HG03196 (cell line): ENCODE measurements around the gene CYP19A1.

ENCODE experiments used
- ATAC-seq: cut with Tn5 transposase; IDR thresholded peaks from one replicate; pipeline ENCODE4 v1.9.1; 2021; ENCODE audit not compliant: unreplicated experiment

CYP19A1 gene

GRCh38 chr15:51363383-51363782 is 25.0 kb upstream of the CYP19A1 start:
- no peak for ATAC-seq

GRCh38 chr15:51359981-51360380 is 21.6 kb upstream of the CYP19A1 start:
- no peak for ATAC-seq

- ATAC-seq = no peak
These were observed 18.6 kb upstream of the CYP19A1 start for GRCh38 chr15:51356983-51357382.

- ATAC-seq = no peak
These were observed 17.8 kb upstream of the CYP19A1 start for GRCh38 chr15:51356147-51356546.

DNA sequence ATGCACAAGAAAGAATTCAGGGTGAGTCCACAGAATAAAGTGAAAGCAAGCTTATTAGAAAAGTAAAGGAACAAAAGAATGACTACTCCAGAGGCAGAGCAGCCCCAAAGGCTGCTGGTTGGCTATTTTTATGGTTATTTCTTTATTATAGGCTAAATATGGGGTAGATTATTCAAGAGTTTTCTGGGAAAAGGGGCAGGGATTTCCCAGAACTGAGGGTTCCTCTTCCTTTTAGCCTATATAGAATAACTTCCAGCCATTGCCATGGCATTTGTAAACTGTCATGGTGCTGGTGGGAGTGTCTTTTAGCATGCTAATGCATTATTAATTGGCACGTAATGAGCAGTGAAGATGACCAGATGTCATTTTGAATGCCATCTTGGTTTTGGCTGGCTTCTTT is 16.7 kb upstream of the CYP19A1 start:
- ATAC-seq = no peak

GRCh38 chr15:51353976-51354375 is 15.6 kb upstream of the CYP19A1 start:
- ATAC-seq = no peak

- ATAC-seq = no peak
These were observed 12.3 kb upstream of the CYP19A1 start for GRCh38 chr15:51350723-51351122.

- ATAC-seq = no peak
These were observed 10.9 kb upstream of the CYP19A1 start for GRCh38 chr15:51349156-51349844.

DNA sequence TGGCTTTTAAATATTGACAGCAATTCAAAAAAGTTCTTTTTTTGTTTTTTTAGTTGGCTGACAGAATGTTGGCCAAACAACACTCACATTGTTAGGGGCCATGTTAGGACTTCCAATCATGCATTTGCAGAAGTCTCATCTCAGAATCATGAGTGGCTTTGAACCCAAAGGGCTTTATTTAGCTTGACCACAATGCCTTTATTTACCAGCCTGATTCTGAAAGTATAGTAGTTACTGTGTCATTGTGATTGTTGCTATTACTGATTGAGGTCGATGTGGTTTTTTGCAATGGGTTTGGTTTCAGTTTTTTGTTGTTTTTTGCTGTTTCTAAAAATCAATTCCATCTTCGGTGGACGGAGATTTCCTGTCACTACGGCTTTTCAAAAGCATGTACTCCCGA is 10.3 kb upstream of the CYP19A1 start:
- peak; percentile 86 for ATAC-seq

DNA sequence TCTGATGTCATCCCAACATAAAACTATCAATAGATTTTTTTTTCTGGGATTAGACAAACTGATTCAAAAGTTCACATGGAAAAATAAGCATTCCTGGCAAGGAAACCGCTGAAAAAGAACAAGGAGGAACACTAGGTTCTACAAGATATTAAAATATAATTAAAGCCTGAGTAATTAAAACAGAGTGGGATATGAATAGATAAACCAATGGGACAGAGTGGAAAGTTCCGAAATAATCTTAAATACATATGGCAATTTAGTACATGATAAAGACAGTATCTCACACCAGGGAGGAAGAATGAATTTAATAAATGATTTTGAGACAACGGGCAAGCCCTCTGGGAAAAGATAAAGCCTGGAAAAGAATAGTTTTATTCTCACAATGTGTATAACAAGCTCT is 7.7 kb upstream of the CYP19A1 start:
- ATAC-seq = no peak

- no peak for ATAC-seq
These were observed 5.1 kb upstream of the CYP19A1 start for GRCh38 chr15:51343466-51343865.

DNA sequence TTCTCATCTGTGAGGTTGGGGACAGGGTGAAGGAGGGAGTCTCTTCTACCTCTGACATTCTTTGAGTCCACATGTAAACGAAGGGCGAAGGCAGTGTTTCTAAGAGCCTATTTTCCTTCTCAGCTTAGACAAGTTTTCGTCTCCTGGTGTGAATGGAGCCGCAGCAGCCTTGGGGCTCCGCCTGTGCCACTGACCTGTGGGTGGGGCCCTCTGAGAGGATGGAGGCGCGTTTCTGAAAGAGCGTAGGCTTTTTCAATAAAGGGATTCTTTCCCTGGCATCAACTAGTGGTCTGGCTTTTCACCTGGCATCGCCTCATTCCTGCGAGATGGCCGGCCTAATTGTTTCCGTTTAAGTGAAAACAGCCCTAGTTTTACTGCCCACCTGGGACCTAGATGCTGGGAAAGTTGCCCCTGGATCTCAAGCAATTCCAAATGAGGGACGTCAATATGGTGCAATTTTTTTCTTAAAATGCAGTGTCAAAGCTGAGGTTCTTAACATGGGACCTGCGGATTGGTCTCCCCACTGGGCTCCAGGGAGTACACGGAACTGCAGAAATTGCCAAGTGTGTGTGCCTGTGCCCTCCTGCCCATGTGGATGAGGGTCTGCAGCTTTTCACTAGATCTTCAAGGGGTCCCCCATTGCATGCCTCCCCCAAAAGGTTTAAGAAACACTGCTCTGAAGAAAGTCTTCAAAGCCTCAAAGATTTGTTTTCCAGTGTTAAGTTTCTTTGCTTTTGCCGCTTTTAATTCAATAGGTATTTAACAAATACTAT is 4.0 kb upstream of the CYP19A1 start:
- no peak for ATAC-seq

- no peak for ATAC-seq
These were observed 3.2 kb upstream of the CYP19A1 start, which contains the start of gene GLDN for GRCh38 chr15:51341366-51342226. GLDN (plus strand) TSS chr15:51341655; CDS start chr15:51341685, 30 bp downstream.

- no peak for ATAC-seq
These were observed 2.6 kb downstream of the CYP19A1 start for GRCh38 chr15:51335538-51336410.

DNA sequence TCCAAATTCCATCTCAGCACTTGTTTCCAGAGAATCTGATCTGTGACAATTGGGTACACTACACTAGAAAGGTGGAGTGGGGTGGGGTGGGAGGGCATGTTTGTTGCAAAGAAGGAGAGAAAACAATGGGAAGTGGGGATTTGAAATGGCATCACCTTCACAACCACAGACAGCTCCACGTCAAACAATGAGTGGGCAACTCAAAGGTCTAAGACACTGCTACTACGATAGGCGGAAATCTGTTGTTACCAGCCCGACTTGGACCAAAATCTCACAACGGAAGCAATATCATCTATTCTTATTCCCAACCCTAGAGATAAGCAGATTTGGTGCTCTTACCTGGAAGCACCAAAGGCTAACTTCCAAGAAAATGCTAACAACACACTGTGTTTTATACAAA is 3.3 kb downstream of the CYP19A1 start:
- ATAC-seq = no peak

GRCh38 chr15:51334011-51334451 is 4.4 kb downstream of the CYP19A1 start:
- ATAC-seq = no peak

DNA sequence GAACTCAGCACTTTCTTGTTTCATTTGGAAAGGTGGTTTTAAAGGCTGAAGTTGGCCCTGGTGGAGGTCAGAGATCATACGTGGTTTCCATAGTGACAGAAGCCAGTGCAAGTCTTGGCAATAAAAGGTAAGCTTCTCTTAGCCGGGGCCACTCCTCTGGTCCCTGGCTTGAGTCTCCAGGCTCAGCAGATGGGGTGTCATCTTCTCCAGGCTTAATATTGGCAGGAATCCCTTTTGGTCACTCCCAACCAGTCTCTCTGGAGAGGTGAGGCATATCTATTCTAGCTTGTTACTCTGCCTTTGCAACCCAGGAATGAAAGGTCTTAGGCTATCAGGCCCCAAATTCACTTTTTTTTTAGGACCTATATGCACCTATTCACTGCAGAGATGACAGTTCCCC is 4.8 kb downstream of the CYP19A1 start:
- no peak for ATAC-seq

DNA sequence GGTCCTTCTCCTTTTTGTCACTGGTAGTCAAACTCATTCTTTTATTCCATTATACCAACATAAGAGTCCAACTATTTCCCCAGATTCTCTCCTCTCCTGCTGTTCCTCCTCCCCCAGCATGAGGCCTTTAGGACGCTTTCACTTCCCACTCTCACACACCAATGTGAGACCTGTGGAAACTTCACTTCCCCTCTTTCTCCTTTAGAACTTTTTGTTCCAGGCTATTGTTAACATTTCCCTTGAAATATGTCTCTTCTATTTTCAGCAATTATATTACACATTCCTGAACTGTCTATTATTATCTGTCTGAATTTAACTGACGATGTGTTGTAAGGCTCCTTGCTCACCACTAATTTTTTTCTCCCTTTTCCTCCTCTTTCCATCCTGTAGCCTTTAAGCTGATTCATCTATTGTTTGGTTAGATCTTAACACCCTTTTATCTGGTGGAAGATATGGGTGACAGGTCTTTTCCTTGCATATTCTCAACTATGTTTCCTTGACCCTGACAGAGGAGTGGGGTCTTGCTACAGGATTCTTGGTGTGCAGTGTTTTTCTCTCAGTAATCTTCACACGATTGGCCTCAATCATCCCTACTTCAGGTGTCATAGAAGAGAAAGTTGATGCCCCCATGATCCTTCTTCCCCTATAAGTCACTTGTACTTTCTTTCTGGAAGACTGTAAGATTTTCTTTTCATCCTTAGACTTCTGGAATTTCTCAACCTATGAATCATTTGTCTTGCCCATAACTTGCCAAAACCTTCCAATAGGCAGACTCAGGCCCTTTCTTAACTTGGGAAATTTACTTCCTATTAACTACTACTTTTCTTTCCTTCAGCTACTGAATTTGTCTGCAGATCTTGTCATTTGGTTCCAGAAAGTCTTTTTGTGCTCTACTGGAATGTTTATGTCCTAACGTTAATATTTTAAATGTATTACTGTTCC is 5.9 kb downstream of the CYP19A1 start:
- no peak for ATAC-seq

- ATAC-seq = no peak
These were observed 7.3 kb downstream of the CYP19A1 start for GRCh38 chr15:51331141-51331540.
